Smooth muscle cell (in vitro differentiated cells): ENCODE results near the gene MYO1C. TPM values are rescaled to one million over a fixed set of nuclear protein-coding genes. Genes with fewer than 3 reads are reported as not detected.
"Not testable (repeated sequence)": the region's sequence is repeated elsewhere in the genome, so short reads cannot be mapped to it uniquely, and the experiment has no call there.

Source experiments
- DNase-seq: peaks from one replicate; lab custom pipeline; 2025; ENCODE audit not compliant: unreplicated experiment; lab: John Stamatoyannopoulos, UW
- H2AFZ ChIP-seq: fragments of 200-600 bp; sonication (generic); 2 replicates; pipeline ENCODE4 v1.6.0; 2016; ENCODE audit warnings: antibody characterized with exemption, low read depth, mild to moderate bottlenecking
- H3F3A ChIP-seq: fragments of 200-600 bp; sonication (generic); 2 replicates; pipeline ENCODE4 v1.6.0; 2017; ENCODE audit warnings: antibody characterized with exemption, low read depth
- H3K27ac ChIP-seq: fragments of 200-600 bp; sonication (generic); 2 replicates; pipeline ENCODE4 v1.5.1; 2016; ENCODE audit warnings: low read depth, mild to moderate bottlenecking
- H3K27me3 ChIP-seq: fragments of 200-600 bp; sonication (generic); 2 replicates; pipeline ENCODE4 v1.6.1; 2016; ENCODE audit warnings: low read depth, mild to moderate bottlenecking
- H3K36me3 ChIP-seq: fragments of 200-600 bp; sonication (generic); 2 replicates; pipeline ENCODE4 v1.5.1; 2016; ENCODE audit warnings: low read depth
- H3K4me1 ChIP-seq: fragments of 200-600 bp; sonication (generic); 2 replicates; pipeline ENCODE4 v1.5.1; 2016; ENCODE audit warnings: low read depth
- H3K4me2 ChIP-seq: fragments of 200-600 bp; sonication (generic); 2 replicates; pipeline ENCODE4 v1.6.0; 2016; ENCODE audit warnings: mild to moderate bottlenecking
- H3K4me3 ChIP-seq: fragments of 200-600 bp; sonication (generic); 2 replicates; pipeline ENCODE4 v1.5.1; 2016; ENCODE audit warnings: mild to moderate bottlenecking
- H3K79me2 ChIP-seq: fragments of 200-600 bp; sonication (generic); 2 replicates; pipeline ENCODE4 v1.6.0; 2016; ENCODE audit warnings: low read depth, mild to moderate bottlenecking
- H3K9ac ChIP-seq: fragments of 200-600 bp; sonication (generic); 2 replicates; pipeline ENCODE4 v1.6.0; 2016; ENCODE audit warnings: low read depth
- H3K9me3 ChIP-seq: fragments of 200-600 bp; sonication (generic); replicated peaks from 2 replicates; pipeline ENCODE4 v1.5.1; 2016; ENCODE audit warnings: low read depth
- H4K20me1 ChIP-seq: fragments of 200-600 bp; sonication (generic); 2 replicates; pipeline ENCODE4 v1.6.0; 2016; ENCODE audit warnings: low read depth
- WGBS: methylation state at CpG from one replicate; pipeline ENCODE4 v1.1.7; 2016; ENCODE audit warnings: low lambda C conversion rate; 5-methylcytosine and 5-hydroxymethylcytosine counted together
- polyA plus RNA-seq: library from polyadenylated mRNA; unstranded; fragments of >200 nt; fragmentation: Nextera tagmentation; extraction: Ambion mirVana; gene quantifications from 2 replicates; pipeline ENCODE4 v1.2.1, GENCODE V29; 2016
- total RNA-seq: library from RNA; depleted of rRNA; stranded (reverse); fragments of >200 nt; gene quantifications from 2 replicates; pipeline ENCODE4 v1.2.3, GENCODE V29; 2014
- TF ChIP-seq, protein P1 (sequence below): fragments of 200-600 bp; sonication (generic); IDR thresholded peaks from 2 replicates; pipeline ENCODE4 v1.5.1; 2017; ENCODE audit warnings: borderline replicate concordance, mild to moderate bottlenecking, antibody characterized with exemption; ENCODE audit not compliant: insufficient read depth, poor library complexity, severe bottlenecking

Gene MYO1C
- total and polyA plus RNA-seq, 2 experiments from 2014 or later, result 80.4 to 81.5 TPM

DNA sequence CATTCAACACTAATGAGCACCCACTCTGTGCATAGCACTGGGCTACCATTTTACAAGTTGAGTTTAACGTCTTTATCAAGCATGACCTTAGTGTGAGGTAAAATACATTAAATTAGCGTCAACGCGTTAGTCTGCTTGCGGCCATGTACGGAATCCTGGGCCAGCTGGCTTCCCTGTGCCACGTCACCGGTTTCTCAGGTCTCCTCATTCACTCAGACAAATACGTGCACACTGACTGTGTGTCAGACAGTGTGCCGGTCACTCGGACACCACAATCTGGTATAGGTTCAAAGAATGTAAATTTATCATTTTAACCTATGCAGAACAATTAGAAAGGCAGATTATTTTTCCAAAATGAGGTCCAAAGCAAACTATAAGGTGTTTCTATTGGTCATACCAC is 71.0 kb downstream of the MYO1C start:
- H3K36me3 ChIP-seq, result peaks cover 9% of the 10 kb centered on the region
- TF ChIP-seq, protein P1, sequence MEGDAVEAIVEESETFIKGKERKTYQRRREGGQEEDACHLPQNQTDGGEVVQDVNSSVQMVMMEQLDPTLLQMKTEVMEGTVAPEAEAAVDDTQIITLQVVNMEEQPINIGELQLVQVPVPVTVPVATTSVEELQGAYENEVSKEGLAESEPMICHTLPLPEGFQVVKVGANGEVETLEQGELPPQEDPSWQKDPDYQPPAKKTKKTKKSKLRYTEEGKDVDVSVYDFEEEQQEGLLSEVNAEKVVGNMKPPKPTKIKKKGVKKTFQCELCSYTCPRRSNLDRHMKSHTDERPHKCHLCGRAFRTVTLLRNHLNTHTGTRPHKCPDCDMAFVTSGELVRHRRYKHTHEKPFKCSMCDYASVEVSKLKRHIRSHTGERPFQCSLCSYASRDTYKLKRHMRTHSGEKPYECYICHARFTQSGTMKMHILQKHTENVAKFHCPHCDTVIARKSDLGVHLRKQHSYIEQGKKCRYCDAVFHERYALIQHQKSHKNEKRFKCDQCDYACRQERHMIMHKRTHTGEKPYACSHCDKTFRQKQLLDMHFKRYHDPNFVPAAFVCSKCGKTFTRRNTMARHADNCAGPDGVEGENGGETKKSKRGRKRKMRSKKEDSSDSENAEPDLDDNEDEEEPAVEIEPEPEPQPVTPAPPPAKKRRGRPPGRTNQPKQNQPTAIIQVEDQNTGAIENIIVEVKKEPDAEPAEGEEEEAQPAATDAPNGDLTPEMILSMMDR, result no peak
- peaks cover 7% of the 10 kb centered on the region for H3F3A ChIP-seq
- H3K27ac ChIP-seq, result no peak overlapping the region
- H3K9ac ChIP-seq, result no peak overlapping the region
- no peak overlapping the region for H3K4me3 ChIP-seq
- no peak overlapping the region for H3K4me2 ChIP-seq
- H2AFZ ChIP-seq, result no peak overlapping the region
- no peaks in the 10 kb centered on the region for H3K4me1 ChIP-seq
- H3K27me3 ChIP-seq, result no peaks in the 10 kb centered on the region
- WGBS, result 97% methylated on average over 11 of the region's 11 CpGs
- peaks cover 28% of the 10 kb centered on the region for H3K79me2 ChIP-seq
- no peaks in the 10 kb centered on the region for H3K9me3 ChIP-seq
- no peak for DNase-seq
- H4K20me1 ChIP-seq, result peaks cover 68% of the 10 kb centered on the region

DNA sequence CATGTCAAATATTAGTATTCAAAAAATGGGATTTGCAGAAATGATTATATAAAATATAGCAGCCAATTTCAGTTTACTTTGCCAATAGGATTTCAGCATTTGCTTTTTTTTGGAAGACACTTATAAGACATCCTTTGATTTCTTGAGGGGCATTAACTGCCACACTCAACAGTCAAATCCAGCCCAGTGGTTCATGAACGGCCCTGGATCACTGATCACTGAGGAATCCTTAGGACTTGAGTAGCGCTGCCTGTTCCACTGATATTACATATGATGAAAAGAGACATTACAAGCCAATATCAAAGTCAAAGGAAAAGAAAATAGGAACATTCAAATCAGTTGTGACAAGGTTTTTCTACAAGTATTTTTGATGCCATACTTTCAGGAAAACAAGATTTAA is 71.5 kb downstream of the MYO1C start:
- Histone ChIP-seq H3K4me2 (no peak overlapping the region), H3K9me3 (no peaks in the 10 kb centered on the region), H3F3A (peaks cover 7% of the 10 kb centered on the region), H3K9ac (no peak overlapping the region), H3K4me1 (no peaks in the 10 kb centered on the region), H4K20me1 (peaks cover 63% of the 10 kb centered on the region), H3K27ac (no peak overlapping the region), H3K4me3 (no peak overlapping the region), H3K36me3 (peaks cover 9% of the 10 kb centered on the region), H3K79me2 (peaks cover 23% of the 10 kb centered on the region), H2AFZ (no peak overlapping the region), H3K27me3 (no peaks in the 10 kb centered on the region)
- WGBS, result 96% methylated on average over 2 of the region's 2 CpGs
- DNase-seq, result no peak
- TF ChIP-seq, protein P1, result no peak

DNA sequence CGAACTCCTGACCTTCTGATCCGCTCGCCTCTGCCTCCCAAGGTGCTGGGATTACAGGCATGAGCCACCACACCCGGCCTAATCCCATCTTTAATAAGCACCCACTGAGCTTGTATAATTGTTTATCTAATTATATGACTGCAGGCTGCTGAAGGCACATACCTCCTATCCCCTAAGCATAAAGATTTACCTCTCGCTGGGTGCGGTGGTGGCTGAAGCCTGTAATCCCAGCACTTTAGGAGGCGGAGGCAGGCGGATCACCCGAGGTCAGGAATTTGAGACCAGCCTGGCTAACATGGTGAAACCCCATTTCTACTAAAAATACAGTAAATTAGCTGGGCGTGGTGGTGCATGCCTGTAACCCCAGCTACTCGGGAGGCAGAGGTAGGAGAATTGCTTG is 72.3 kb downstream of the MYO1C start:
- H3K36me3 ChIP-seq, result peaks cover 9% of the 10 kb centered on the region
- H3K27me3 ChIP-seq, result no peaks in the 10 kb centered on the region
- TF ChIP-seq, protein P1, result no peak
- no peak for DNase-seq
- WGBS, result 97% methylated on average over 11 of the region's 11 CpGs
- H2AFZ ChIP-seq, result no peak overlapping the region
- peaks cover 55% of the 10 kb centered on the region for H4K20me1 ChIP-seq
- no peak overlapping the region for H3K27ac ChIP-seq
- no peak overlapping the region for H3K4me3 ChIP-seq
- peaks cover 7% of the 10 kb centered on the region for H3F3A ChIP-seq
- H3K9ac ChIP-seq, result no peak overlapping the region
- H3K79me2 ChIP-seq, result peaks cover 15% of the 10 kb centered on the region
- H3K9me3 ChIP-seq, result no peaks in the 10 kb centered on the region
- H3K4me2 ChIP-seq, result no peak overlapping the region
- H3K4me1 ChIP-seq, result no peaks in the 10 kb centered on the region

DNA sequence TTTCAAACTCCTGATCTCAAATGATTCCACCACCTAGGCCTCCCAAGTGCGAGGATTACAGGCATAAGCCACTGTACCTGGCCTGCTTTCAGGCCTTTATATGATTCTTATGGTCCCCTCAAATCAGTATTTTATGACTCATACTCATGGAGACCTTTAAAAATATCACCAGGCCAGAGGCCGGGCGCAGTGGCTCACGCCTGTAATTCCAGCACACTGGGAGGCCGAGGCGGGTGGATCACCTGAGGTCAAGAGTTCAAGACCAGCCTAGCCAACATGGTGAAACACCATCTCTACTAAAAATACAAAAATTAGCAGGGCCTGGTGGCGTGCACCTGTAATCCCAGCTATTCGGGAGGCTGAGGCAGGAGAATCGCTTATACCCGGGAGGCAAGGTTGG is 74.0 kb downstream of the MYO1C start:
- not testable (repeated sequence) for H3F3A ChIP-seq, H3K79me2 ChIP-seq, H3K9ac ChIP-seq, H3K36me3 ChIP-seq, H2AFZ ChIP-seq, H3K9me3 ChIP-seq, H3K4me3 ChIP-seq, DNase-seq, H3K27ac ChIP-seq, H3K4me1 ChIP-seq, H3K27me3 ChIP-seq, H3K4me2 ChIP-seq
- H4K20me1 ChIP-seq, result peaks cover 38% of the 10 kb centered on the region
- 96% methylated on average over 10 of the region's 10 CpGs for WGBS
